Measurements from ENCODE around the gene QPRT.
A peak's percentile ranks its signal among the peaks of the same experiment; 100 is the strongest.

Gene QPRT

DNA sequence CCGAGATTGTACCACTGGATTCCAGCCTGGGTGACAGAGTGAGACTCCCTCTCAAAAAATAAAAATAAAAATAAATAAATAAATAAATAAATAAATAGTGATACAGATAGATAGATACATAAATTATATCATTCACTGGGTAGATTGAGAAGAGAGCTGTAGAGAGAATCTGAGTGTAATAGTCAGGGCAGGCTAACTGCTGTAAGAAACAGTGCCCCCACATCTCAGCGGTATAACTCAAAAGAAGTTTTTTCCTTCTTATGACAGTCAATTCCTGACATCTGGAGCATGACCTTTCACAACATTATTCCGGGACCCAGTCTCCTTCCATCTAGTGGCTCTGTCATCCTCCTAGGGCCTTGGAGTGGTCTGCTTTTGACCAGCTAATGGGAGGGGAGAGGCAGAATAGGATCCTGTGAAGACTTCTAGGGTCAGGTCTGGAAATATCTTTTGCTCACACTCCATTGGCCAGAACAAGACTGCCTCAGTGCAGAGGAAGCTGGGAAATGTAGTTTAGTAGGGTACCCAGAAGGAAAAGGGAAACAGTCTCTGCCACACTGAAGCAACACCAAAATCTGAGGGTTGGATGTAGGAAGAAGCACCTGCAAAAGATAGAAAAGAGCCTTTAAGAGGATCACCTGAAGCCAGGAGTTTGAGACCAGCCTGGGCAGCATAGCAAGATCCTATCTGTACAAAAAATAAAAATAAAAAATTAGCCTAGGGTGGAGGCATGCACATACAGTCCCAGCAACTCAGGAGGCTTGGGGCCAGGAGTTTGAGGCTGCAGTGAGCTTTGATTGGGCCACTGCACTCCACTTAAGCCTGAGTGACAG lies 3.0 kb upstream of the QPRT start:
- no peak for TF ChIP-seq CTCF (IDR thresholded peaks at IDR 0.05; ENCODE audit: low read depth, low read length)
- H3K27ac ChIP-seq = no peak overlapping the region
- H3K36me3 ChIP-seq = peaks cover 7% of the 10 kb centered on the region
- H3K27me3 ChIP-seq (ENCODE audit: insufficient read depth, low read depth, severe bottlenecking) = no peaks in the 10 kb centered on the region
- no peak overlapping the region for H3K4me3 ChIP-seq (ENCODE audit: low read depth, low read length)
- peaks cover 3% of the 10 kb centered on the region for H3K9me3 ChIP-seq (ENCODE audit: severe bottlenecking)
- no peak for DNase-seq

DNA sequence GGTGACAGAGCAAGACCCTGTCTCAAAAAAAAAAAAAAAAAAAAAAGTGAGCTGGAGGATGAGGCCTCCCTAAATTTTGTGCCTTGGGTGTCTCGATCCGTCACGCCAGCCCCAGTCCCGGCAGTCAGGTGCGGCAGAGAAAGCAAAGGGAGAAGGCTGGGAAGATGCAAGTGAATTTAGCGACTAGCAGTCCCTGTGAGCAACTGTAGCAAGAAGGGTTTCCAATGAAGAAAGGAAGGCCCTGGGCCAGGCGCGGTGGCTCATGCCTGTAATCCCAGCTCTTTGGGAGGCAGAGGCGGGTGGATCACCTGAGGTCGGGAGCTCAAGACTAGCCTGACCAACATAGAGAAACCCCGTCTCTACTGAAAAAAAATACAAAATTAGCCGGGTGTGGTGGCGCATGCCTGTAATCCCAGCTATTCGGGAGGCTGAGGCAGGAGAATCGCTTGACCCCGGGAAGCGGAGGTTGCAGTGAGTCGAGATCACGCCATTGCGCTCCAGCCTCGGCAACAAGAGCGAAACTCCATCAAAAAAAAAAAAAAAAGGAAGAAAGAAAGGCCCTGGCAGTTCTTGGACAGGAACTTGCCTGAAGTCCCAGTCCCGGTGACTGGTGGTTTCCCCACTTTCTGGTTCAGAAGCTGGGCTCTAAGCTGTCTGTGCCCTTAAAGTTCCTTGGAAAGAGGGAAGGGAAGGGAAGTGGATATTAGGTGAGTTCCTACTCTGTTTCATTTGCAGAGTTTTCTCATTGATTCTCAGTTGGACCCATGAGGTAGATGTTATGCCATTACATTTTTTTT lies 1.8 kb upstream of the QPRT start:
- Histone ChIP-seq H3K9me3 (ENCODE audit: severe bottlenecking) (peaks cover 3% of the 10 kb centered on the region), H3K4me3 (ENCODE audit: low read depth, low read length) (no peak overlapping the region), H3K27ac (peak overlapping the region; percentile 99; the same call in 1 of the 2 replicates), H3K36me3 (peaks cover 15% of the 10 kb centered on the region), H3K27me3 (ENCODE audit: insufficient read depth, low read depth, severe bottlenecking) (no peaks in the 10 kb centered on the region)
- no peak for TF ChIP-seq CTCF (IDR thresholded peaks at IDR 0.05; ENCODE audit: low read depth, low read length)
- no peak for DNase-seq

- H3K36me3 ChIP-seq = peaks cover 42% of the 10 kb centered on the region
- no peak for TF ChIP-seq CTCF (IDR thresholded peaks at IDR 0.05; ENCODE audit: low read depth, low read length)
- H3K9me3 ChIP-seq (ENCODE audit: severe bottlenecking) = peaks cover 3% of the 10 kb centered on the region
- H3K27ac ChIP-seq = peak overlapping the region; percentile 99
- peak; percentile 70 for DNase-seq
- no peaks in the 10 kb centered on the region for H3K27me3 ChIP-seq (ENCODE audit: insufficient read depth, low read depth, severe bottlenecking)
- peak overlapping the region; percentile 76 for H3K4me3 ChIP-seq (ENCODE audit: low read depth, low read length)
Measured at GRCh38 chr16:29680180-29680598, 1.2 kb downstream of the QPRT start.

GRCh38 chr16:29683543-29684090 lies 4.6 kb downstream of the QPRT start:
- H3K27ac ChIP-seq = no peak overlapping the region
- DNase-seq = no peak
- no peaks in the 10 kb centered on the region for H3K27me3 ChIP-seq (ENCODE audit: insufficient read depth, low read depth, severe bottlenecking)
- H3K36me3 ChIP-seq = peaks cover 70% of the 10 kb centered on the region
- no peak for TF ChIP-seq CTCF (IDR thresholded peaks at IDR 0.05; ENCODE audit: low read depth, low read length)
- H3K9me3 ChIP-seq (ENCODE audit: severe bottlenecking) = peaks cover 3% of the 10 kb centered on the region
- no peak overlapping the region for H3K4me3 ChIP-seq (ENCODE audit: low read depth, low read length)

- H3K27ac ChIP-seq = no peak overlapping the region
- DNase-seq = no peak
- no peaks in the 10 kb centered on the region for H3K27me3 ChIP-seq (ENCODE audit: insufficient read depth, low read depth, severe bottlenecking)
- peaks cover 3% of the 10 kb centered on the region for H3K9me3 ChIP-seq (ENCODE audit: severe bottlenecking)
- no peak overlapping the region for H3K4me3 ChIP-seq (ENCODE audit: low read depth, low read length)
- no peak for TF ChIP-seq CTCF (IDR thresholded peaks at IDR 0.05; ENCODE audit: low read depth, low read length)
- peaks cover 72% of the 10 kb centered on the region for H3K36me3 ChIP-seq
Measured at GRCh38 chr16:29684679-29685078, 5.7 kb downstream of the QPRT start.

Measured in WERI-Rb-1 (cell line).